NCI-H1417 treated with DMSO at 0.1 percent for 48 hours (cell line): Measurements from ENCODE around the gene MAPK1.
"Not testable (repeated sequence)": the region's sequence is repeated elsewhere in the genome, so short reads cannot be mapped to it uniquely, and the experiment has no call there.

Source experiments
- DNase-seq: peaks from one replicate; lab custom pipeline; 2025; lab: John Stamatoyannopoulos, UW

The MAPK1 gene

DNA sequence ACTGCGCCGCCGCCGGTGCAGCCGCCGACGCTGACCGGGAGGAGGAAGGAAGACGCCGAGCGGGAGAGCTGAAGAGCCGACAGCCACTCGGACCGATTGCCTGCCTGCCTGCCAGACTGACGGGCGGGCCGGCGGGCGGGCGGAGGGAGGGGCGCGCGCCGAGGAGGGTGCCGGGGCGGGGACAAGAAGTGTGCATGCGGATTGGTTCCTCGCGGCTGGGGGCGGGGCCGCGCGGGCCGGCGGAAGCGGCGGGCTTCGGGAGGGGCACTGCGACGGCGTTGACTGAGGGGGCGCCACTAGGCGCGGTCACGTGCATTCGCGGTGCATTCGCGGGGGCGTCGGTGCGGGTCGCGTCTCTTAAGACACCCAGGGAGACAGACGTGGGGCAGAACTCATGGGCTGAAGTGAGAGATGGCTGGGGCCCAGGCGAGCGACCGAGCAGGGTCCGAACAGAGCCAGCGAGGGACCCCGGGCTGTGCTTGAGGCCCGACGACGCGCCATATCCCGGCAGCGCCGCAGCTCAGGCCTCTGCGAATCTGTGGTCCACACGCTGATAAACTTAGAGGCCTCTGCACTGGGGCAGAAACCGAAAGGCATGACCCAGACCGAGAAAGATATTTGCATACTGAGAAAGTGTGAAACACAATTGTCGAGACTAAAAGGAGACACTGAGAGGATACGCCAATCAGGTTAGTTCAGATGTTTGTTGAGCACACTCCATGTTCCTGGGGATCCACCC is at the start of gene MAPK1:
Gene MAPK1, minus strand, starts transcription at position 118 of the 739 bp plus-strand sequence. CDS start 205 bp downstream, outside the sequence.
- DNase-seq, result peak; percentile 43

DNA sequence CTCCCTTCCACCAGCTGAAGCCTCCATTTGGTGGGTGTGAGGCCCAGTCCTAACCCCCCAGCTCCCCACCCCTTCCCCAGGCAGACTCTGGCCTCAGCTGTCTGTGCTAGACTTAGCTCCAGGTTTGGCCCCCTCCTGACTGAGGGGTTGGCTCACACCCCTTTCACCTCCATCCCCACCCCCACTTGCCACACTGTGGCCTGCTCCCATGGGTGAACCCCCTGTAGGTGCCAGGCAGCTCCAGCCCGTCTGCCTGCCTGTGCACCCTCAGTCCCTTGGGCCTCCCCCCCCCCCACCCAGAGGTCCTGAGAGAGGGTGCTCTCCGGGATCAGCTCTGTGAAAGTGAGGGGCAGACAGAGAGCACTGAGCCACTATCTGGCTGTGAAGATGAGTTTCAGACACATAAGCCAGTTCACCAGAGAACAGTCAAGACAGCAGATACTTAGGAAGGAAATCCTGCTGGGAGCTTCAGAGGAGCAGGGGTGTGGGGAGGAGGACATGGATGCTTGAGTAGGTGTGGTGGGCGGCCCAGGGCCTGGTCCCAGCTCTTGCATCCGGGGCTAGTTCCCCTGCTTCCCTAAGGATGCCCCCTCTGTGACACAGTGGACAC is 49.0 kb upstream of the MAPK1 start:
- no peak for DNase-seq

DNA sequence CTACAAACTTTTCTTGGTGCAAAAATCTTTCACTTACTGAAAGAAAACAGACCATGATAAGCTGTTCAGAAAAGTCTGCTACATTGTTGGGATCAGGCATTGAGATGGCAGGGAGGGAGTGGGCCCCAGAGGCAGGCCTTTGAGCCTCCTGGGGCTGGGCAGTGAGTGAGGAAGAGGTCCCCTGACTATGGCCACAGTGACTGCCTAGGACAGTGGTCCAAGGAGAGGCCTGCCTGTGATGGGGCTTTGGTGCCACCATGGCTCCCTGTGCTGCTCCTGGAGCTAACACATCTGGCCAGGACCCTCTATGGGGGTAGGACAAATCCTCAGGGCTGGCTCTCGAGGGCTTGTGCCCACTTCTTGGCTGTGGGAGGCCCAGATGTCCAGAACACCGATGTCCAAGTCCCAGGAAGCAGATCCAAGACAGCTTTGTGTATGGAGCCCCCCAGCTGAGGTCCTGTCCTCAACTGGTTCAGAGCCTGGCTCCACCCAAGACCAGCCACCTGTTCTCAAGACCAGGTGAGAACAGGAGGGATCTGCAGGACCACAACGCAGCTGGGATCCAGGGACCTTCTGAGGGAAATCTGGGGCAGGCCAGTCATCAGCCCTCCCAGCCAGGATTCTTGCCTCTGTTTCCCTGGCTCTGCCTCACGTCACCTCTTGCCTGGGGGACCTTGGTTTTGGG is 48.3 kb upstream of the MAPK1 start:
- DNase-seq, result no peak

DNA sequence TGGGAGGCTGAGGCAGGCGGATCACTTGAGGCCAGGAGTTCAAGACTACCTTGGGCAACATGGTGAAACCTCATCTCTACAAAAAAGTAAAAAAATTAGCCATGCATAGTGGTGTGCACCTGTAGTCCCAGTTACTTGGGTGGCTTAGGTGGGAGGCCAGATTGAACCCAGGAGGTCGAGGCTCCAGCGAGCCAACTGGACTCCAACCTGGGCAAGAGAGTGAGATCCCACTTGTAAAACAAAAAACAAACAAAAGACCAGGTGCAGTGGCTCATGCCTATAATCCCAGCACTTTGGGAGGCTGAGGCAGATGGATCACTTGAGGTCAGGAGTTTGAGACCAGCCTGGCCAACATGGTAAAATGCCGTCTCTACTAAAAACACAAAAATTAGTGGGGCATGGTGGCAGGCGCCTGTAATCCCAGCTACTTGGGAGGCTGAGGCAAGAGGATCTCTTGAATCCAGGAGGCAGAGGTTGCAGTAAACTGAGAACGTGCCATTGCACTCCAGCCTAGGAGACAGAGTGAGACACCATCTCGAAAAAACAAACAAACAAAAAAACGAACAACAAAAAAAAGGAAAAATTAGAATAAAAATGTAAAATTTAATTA is 46.7 kb upstream of the MAPK1 start:
- DNase-seq, result not testable (repeated sequence)

DNA sequence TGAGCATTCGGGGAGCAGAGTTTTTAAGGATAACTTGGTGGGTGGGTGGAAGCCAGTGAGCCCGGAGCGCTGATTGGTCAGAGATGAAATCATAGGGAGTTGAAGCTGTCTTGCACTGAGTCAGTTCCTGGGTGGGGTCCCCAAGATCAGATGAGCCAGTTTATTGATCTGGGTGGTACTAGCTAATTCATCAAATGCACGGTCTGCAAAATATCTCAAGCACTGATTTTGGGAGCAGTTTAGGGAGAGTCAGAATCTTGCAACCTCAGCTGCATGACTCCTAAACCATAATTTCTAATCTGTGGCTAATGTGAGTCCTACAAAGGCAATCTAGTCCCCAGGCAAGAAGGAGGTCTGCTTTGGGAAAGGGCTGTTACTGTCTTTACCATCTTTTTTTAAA is 42.9 kb upstream of the MAPK1 start:
- not testable (repeated sequence) for DNase-seq

DNA sequence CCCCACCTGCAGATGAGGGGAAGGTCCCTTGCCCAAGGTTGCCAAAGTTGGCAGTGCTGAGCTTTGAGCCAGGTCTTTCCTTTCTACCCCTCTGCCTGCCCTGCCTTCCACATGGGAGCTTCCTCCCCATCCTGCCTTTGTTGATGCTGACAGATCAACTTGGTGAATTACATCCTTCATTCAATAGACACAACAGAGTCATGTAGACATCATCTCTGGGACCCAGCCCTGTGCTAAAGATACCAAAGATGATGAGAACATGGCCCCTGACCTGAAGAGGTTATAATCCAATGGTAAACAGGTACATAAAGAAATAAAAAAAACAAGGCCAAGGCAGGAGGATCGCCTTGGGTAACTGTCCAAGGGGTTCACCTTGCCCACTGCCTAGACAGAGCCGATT is 42.4 kb upstream of the MAPK1 start:
- no peak for DNase-seq

DNA sequence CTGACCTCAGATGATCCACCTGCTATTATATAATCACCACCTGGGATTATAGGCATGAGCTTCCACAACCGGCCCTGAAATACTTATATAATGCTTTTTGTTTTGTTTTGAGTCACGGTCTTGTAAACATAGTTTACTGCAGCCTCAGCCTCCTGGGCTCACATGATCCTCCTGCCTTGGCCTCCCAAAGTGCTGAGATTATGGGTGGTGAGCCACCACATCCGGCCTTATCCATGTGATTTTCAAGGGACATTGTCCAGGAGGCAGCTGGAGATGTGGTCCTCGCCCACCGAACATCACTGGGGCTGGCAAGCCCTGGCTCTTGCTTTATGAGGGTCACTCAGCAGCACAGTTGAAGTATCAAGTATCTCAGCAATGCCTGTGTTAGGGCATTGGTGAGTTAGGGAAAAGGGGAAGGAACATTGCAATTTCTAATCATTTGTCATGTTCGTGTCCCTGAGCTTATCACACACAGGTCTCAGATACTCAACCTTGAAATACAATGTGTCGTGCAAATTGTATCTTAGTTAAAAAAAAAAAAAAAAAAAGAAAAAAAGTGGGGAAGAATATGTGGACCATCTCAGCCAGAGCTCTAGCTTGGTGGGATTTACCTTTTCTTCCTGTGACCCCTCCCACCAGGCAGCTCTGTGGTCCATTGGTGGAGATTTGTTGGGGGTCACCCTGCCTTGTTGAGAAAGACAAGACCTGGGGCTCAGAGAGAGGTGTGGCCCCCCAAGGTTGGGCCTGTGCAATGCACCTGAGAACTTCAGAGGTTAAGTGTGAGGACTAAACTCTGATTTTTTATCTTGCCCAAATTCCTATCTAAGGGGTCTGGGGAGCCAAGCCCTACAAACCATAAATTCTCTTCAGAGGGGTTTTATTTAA is 40.4 kb upstream of the MAPK1 start:
- no peak for DNase-seq

DNA sequence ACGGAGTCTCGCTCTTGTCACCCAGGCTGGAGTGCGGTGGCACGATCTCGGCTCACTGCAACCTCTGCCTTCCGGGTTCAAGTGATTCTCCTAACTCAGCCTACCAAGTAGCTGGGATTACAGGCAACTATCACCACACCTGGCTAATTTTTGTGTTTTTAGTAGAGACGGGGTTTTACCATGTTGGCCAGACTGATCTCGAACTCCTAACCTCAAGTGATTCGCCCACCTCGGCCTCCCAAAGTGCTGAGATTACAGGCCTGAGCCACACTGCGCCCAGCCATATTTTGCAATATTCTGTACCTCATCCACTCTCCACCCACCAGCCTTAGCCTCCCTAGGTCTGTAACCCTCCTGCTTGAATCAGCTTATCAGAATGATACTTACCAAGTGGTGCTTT is 37.8 kb upstream of the MAPK1 start:
- not testable (repeated sequence) for DNase-seq

DNA sequence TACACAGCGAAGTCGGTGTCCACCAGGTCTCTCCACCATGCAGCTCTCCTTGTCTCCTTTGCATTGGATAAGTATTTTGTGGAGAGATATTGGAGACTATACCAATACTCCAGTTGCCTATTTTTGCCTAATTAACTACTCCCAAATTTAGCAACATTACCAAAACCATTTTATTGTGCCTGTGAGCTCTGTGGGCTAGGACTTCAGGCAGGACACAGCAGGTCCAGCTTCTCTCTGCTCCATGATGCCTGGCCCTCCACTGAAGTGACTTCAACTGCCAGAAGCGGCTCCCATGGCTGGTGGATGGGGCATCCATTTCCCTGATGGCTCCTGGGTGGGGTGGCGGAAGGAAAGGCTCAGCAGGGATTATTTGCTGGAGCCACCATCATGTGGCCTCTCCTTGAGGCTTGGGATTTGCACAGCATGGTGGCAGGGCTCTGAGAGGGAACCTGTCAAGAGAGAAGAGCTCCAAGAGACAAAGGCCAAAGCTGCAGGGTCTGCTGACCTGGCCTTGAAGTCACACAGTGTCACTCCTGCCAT is 36.9 kb upstream of the MAPK1 start:
- DNase-seq, result no peak

DNA sequence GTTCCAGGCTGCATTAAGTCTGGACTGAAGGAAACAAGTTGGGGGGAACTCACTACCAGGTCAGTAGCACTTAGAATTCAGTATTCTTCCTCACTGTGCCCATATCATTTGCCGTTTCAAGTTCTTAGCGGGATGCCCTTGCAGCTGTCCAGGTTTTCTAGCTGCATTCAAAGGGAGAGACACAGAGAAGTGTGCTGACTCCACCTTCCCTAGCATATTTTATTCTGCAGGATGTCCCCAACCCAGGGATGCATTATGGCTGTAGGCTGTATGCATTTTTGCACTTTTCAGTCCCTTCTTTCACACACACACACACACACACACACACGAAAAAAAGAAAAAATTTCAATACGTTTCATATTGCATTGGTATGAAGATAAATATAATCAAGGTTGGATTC is 35.8 kb upstream of the MAPK1 start:
- DNase-seq, result no peak

DNA sequence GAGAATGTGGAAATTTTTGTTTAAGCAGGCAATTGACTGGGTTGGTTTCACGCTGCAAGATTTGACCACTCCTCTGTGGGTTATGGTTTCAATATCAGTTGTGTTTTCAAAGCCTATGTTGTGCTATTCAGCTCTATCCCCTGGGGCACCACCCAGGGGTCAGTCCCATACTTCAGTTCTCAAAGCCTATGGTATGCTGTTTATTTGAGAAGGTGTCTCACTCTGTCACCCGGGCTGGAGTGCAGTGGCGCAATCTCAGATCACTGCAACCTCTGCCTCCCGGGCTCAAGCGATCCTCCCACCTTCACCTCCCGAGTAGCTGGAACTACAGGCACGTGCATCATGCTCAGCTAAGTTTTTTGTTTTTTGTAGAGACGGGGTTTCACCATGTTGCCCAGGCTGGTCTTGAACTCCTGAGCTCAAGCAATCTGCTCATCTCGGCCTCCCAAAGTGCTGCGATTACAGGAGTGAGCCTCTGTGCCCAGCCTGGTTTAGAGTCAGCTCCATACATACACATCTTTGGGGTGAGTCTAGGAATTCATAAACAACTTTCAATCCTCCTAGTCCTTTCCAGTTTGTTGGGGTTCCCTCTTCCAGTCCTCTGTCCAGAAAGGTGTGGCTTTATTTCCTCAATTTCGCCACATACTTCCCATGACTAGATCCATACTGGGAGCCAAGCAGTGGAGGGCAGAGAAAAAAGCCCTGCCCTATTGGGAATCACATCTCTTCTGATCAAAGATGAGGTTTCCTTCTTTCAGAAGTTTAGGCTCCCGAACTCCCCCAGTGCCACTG is 35.0 kb upstream of the MAPK1 start:
- DNase-seq, result no peak

DNA sequence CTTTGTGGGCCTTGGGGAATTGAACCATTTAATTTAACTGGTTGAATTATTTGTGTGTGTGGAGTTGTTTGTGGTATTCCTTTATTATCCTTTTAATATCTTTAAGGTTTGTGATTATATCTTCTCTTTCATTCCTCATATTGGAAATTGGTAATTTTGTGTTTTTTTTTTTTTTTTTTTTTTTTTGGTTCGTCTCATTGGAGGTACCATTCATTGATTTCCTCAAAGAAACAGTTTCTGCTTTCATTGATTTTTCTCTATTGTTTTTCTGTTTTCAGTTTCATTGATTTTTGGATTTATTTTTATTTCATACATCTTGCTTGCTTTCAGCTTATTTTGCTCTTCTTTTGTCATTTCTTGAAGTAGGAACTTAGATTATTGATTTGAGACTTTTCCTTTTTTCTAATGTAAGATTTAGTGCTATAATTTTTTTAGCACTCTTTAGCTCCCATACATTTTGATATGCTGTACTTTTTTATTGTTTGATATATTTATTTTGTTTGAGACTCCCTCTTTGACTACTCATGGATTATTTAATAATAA is 31.0 kb upstream of the MAPK1 start:
- DNase-seq, result no peak

DNA sequence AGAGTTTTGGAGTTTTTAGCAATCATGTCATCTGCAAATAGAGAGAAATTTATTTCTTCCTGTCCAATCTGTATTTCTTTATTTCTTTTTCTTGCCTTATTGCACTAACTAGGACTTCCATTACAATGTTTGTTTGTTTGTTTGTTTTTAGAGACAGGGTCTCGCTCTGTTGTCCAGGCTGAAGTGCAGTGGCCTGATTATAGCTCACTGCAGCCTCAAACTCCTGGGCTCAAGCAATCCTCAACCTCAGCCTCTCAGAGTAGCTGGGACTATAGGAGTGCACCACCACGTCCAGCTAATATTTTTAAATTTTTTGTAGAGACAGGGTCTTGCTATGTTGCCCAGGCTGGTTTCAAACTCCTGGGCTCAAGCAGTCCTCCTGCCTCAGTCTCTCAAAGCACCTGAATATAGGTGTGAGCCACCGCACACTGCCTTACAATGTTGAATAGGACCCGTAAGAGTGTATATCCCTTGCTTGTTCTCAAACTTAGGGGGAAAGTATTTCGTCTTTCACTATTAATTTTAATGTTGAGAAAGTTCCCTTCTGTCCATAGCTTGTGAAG is 29.6 kb upstream of the MAPK1 start:
- DNase-seq, result no peak

DNA sequence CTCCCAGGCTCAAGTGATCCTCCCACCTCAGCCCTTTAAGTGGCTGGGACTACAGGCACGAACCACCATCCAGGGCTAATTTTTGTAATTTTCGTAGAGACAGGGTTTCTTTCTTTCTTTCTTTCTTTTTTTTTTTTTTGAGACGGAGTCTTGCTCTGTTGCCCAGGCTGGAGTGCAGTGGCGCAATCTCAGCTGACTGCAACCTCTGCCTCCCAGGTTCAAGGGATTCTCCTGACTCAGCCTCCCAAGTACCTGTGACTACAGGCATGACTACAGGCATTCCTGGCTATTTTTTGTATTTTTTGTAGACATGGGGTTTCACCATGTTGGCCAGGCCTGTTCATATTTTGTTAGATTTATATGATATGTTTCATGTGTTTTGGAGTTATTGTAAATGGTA is 28.8 kb upstream of the MAPK1 start:
- DNase-seq, result not testable (repeated sequence)

DNA sequence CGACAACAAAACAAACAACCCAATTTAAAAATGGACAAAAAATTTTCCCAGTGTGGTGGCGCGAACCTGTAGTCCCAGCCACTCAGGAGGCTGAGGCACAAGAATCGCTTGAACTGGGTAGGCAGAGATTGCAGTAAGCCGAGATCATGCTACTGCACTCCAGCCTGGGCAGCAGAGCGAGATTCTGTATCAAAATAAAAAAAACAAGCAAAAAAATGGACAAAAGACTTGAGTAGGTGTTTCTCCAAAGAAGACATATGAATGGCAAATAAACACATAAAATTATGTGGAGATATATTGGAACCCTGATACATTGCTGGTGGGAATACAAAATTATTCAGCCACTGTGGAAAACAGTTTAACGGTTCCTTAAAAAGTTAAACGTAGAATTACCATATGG is 27.4 kb upstream of the MAPK1 start:
- DNase-seq, result no peak

DNA sequence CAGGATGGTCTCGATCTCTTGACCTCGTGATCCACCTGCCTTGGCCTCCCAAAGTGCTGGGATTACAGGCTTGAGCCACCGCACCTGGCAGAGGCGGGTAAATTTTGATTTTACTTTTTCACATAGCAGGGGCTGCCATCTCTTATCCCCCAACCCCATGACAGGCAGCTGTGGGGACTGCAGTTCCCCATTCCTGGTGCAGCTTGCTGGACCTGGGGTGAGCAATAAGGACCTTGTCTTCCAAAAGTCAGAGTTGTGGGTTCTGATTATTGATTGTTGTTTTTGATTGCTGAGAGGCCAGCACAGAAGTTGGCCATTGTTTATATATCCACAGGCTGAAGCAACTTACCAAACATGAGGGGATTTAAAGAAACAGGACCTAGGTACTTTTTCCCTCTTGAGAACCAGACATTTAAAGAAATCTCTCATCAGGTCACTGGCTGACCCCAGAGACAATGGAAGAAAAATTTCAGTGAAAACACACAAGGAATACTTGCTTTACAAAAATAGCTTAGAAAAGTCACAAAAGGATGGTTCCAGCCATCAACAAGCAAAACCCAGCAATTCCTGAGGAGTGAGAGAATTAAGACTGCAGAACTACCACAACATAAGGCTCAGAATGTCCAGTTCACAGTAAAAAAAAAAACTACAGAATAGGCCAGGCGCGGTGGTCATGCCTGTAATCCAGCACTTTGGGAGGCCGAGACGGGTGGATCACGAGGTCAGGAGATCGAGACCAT is 22.0 kb upstream of the MAPK1 start:
- no peak for DNase-seq

DNA sequence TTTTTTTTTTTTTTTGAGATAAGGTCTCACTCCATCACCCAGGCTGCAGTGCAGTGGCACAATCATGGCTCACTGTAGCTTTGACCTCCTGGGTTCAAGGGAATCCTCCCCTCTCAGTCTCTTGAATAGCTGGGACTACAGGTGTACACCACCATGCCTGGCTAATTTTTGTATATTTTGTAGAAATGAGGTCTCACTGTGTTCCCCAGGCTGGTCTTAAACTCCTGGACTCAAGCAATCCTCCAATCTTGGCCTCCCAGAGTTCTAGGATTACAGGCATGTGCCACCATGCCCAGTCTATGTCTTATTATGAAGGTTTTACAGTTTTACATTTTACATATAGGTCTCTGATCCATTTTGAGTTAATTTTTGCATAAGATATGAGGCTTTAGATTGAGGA is 20.4 kb upstream of the MAPK1 start:
- DNase-seq, result no peak

DNA sequence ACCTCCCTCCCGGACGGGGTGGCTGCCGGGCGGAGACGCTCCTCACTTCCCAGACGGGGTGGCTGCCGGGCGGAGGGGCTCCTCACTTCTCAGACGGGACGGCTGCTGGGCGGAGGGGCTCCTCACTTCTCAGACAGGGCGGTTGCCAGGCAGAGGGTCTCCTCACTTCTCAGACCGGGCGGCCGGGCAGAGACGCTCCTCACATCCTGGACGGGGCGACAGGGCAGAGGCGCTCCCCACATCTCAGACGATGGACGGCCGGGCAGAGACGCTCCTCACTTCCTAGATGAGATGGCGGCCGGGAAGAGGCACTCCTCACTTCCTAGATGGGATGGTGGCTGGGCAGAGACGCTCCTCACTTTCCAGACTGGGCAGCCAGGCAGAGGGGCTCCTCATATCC is 16.5 kb upstream of the MAPK1 start:
- not testable (repeated sequence) for DNase-seq

DNA sequence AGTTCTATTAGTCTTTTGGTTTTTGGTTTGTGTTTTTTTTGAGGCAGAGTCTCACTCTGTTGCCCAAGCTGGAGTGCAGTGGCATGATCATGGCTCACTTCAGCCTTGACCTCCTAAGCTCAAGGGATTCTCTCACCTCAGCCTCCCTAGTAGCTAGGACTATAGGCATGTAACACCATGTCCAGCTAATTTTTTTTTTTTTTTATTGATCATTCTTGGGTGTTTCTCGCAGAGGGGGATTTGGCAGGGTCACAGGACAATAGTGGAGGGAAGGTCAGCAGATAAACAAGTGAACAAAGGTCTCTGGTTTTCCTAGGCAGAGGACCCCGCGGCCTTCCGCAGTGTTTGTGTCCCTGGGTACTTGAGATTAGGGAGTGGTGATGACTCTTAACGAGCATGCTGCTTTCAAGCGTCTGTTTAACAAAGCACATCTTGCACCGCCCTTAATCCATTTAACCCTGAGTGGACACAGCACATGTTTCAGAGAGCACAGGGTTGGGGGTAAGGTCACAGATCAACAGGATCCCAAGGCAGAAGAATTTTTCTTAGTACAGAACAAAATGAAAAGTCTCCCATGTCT is 15.4 kb upstream of the MAPK1 start:
- not testable (repeated sequence) for DNase-seq
